ENCODE results near the gene DENND1A. TPM values are rescaled to one million over a fixed set of nuclear protein-coding genes. Genes with fewer than 3 reads are reported as not detected.

Gene DENND1A
- polyA plus RNA-seq, 1 donor = 24.5 TPM

DNA sequence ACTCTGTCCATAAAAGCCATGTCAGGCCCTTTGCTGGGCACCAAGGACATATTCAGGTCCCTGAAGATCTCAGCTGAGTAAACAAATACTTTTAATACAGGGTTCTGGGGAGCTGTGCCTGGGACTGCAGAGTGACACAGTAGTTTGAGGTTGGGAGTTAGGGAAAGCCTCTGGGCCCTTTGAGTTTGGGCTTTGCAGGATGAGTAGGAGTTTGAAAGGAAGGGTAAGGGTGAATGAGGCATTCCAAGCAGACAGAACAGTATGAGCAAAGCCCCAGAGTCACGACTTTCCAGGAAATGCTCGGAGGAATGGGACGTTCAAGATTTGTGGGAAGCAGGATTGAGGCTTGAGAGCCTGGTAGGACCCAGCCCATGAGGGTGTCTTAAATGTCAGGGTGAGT, 560.6 kb downstream of the DENND1A start:
- DNase-seq = no peak

DNA sequence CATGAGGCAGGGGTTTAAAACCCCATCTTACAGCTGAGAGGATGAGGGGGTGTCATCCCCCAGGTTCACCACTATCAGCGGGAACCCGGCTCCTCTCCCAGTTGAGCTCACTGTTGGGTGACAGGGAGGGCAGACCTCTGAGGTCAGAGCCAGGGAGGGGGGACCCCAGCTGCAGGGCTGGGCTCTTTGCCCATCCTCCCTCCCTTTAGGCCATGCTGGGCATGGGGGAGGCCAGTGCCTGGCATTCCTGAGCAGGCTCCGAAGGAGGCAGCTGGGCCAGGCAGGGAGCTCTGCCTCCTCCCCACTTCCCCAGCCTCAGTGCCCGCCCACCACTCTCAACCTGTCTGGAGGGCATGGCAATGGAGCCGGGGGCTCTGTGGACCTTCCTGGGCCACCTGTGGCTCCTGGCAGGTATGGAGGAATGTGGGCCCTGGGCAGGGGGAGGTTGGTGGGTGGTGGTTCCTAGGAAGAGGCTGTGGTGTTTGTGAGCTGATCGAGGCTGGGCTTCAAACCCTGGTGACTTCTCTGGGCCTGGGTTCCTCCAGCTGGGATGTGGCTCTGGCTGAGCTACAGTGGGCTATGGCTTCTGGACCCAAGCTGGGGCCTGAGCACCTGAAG, 561.3 kb downstream of the DENND1A start:
- no peak for DNase-seq

DNA sequence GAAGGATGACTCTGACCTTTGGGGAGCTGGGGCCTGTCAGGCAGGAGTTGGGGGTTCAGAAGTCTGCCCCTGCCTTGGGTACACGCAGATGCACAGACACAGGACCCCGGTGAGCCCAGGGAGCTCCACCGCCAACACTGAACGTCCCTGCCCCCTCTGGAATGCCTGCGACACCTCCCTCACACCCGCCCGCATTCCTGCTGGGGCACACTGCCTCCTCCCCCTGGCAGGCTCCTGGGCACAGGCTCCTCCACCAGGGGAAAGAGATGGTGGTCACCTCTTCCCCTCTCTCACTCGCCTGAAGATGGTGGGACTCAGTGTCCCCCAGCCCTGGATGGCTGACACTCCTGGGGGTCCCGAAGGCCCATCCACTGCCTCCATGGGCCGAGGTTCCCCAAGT, 561.9 kb downstream of the DENND1A start:
- peak; percentile 47 for DNase-seq

GRCh38 chr9:123365881-123366528, 563.9 kb downstream of the DENND1A start:
- no peak for DNase-seq

- DNase-seq = no peak
Measured at GRCh38 chr9:123365287-123365880, 564.5 kb downstream of the DENND1A start.

DNA sequence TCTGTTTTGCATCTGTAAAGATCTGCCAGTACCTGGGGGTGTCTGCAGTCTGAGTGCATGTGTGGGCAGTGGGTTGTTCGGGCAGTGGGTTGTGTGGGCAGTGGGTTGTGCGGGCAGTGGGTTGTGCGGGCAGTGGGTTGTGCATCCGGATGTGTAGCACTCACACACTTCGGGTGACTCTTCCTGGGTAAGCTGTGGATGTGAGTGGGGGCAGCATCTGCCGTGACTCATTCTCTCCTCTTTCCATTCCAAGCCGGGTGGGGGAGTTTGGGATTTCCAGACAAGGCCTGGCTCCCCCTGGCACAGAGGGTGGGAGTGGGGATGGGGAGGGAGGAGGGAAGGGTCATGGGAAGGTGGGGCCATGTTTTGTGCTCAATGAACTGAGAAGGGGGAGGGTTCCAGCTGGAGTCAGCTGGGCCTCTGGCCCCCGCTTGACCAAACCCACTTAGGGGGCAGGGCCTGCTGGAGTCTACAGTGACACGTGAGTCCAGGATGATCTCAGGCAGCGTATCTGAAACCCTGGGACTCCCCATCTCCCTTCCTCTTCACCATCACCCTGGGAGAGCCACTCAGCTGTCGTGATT, 565.6 kb downstream of the DENND1A start:
- DNase-seq = peak; percentile 69

DNA sequence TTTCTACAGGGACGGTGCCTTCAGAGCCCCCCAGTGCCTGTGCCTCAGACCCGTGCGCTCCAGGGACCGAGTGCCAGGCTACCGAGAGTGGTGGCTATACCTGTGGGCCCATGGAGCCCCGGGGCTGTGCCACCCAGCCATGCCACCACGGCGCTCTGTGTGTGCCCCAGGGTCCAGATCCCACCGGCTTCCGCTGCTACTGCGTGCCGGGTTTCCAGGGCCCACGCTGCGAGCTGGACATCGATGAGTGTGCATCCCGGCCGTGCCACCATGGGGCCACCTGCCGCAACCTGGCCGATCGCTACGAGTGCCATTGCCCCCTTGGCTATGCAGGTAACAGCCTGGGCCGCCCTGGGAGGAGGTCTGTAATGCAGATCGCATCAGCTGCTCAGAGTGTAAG, 567.1 kb downstream of the DENND1A start:
- DNase-seq = no peak

GRCh38 chr9:123361731-123362510, 568.0 kb downstream of the DENND1A start:
- no peak for DNase-seq

- DNase-seq = no peak
Measured at GRCh38 chr9:123361086-123361730, 568.7 kb downstream of the DENND1A start.

DNA sequence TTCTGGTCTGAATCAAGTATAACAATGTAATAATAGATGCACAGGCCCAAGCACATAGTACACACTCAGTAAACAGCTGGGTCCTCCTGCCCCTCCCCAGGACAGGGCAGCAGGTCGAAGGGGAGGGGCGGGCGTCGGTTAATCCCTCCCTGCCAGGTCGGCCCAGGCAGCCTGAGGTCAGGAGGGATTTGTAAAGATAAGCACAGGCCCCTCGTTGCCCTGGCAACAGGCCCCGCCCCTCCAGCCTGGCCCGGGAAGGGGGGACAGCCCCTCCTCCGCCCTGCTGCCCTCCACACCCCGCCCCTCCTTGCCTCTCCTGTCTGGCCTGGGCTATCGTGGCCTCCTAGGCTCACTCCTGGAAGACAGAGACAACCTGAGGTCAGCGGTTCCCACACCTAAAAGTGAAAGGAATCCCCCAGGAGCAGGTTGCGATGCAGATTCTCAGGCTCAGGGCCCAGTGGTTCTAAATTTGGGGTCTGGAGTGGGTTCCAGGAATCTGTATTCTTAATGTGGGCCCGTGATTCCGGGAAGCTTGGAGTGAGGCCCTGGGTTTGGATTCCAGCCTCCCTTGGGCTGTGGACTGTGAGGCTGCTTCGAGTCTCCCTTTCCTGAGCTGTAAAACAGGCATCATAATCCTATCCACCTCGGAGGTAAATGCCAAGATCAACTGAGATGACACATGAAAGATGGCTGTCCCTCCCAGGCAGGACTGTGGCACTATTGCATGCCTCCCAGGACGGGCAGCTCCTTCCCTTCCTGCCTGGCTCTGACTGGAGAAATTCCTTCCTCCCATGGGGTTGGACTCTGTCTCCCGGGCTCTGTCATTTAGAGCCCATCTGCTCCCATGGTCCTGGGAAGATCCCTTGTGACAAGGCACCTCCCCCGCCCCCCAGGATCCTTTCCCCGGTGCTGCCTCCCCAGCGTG, 569.5 kb downstream of the DENND1A start:
- no peak for DNase-seq

GRCh38 chr9:123359546-123359945, 570.4 kb downstream of the DENND1A start:
- DNase-seq = no peak

GRCh38 chr9:123359106-123359505, 570.8 kb downstream of the DENND1A start:
- no peak for DNase-seq

GRCh38 chr9:123358181-123358905, 571.6 kb downstream of the DENND1A start:
- DNase-seq = no peak

- no peak for DNase-seq
Measured at GRCh38 chr9:123357743-123358059, 572.2 kb downstream of the DENND1A start.

GRCh38 chr9:123356851-123357742, 572.8 kb downstream of the DENND1A start:
- DNase-seq = no peak

- DNase-seq = no peak
Measured at GRCh38 chr9:123355761-123356431, 574.0 kb downstream of the DENND1A start, which contains the start of gene CRB2. Gene CRB2, plus strand, starts transcription at chr9:123356197. Its CDS starts 64 bp downstream, at chr9:123356261.

GRCh38 chr9:123354806-123355508, 575.0 kb downstream of the DENND1A start:
- DNase-seq = no peak

Measured in left kidney (tissue), 2 donors.